CD4-positive, alpha-beta T cell (primary cell): ENCODE data around the gene GLIS1. TPM values are rescaled to one million over a fixed set of nuclear protein-coding genes. Genes with fewer than 3 reads are reported as not detected.

ENCODE experiments used
- ATAC-seq: fragments of 200-7000 bp; cut with Tn5 transposase; one replicate; pipeline ENCODE4 v1.10.0; 2022; ENCODE audit warnings: mild to moderate bottlenecking; ENCODE audit not compliant: poor library complexity
- CTCF ChIA-PET: fragments of 350-600 bp; sonication (Branson Sonifier 250); formaldehyde crosslinking; loops from one replicate; lab custom pipeline; 2021; ENCODE audit warnings: antibody characterized with exemption, inconsistent platforms; lab: Charles Lee
- POLR2A ChIA-PET: fragments of 350-600 bp; sonication (Branson Sonifier 250); formaldehyde crosslinking; loops from one replicate; lab custom pipeline; 2021; ENCODE audit warnings: antibody characterized with exemption, inconsistent platforms; lab: Charles Lee
- DNase-seq, 14 experiments: peaks; one replicate each; pipeline ENCODE4 v3.0.0-alpha.2; 2013 to 2020; ENCODE audit warnings: mixed read lengths in 2 of 14
- H3K27ac ChIP-seq, 2 donors: one replicate each; pipeline versions ENCODE4 v1.5.1 to v1.7.0; 2013; ENCODE audit warnings: low read length in 2 of 2, low read depth in 1 of 2, mild to moderate bottlenecking in 1 of 2
- H3K27me3 ChIP-seq, 2 experiments: 1 replicate in 1 of 2; 2 replicates in 1 of 2; pipeline versions ENCODE4 v1.6.1 to v1.7.0; 2013; ENCODE audit warnings: low read length in 2 of 2, control low read depth in 1 of 2, mild to moderate bottlenecking in 1 of 2, moderate library complexity in 1 of 2; ENCODE audit not compliant: insufficient read depth in 2 of 2, control insufficient read depth in 1 of 2
- H3K36me3 ChIP-seq: one replicate; pipeline ENCODE4 v1.6.1; 2013; ENCODE audit warnings: low read length, control low read depth; ENCODE audit not compliant: insufficient read depth
- H3K4me1 ChIP-seq: one replicate; pipeline ENCODE4 v1.6.1; 2013; ENCODE audit warnings: low read length, control low read depth; ENCODE audit not compliant: insufficient read depth
- H3K4me3 ChIP-seq: one replicate; pipeline ENCODE4 v1.5.1; 2013; ENCODE audit warnings: mild to moderate bottlenecking, low read length, moderate library complexity
- H3K9me3 ChIP-seq, 2 experiments: 1 replicate in 1 of 2; 2 replicates in 1 of 2; pipeline versions ENCODE4 v1.6.1 to v1.7.0; 2013; ENCODE audit warnings: low read length in 2 of 2, mild to moderate bottlenecking in 2 of 2, control low read depth in 1 of 2, moderate library complexity in 1 of 2; ENCODE audit not compliant: control insufficient read depth in 1 of 2, insufficient read depth in 1 of 2
- H3K27ac Mint-ChIP-seq: one replicate; pipeline ENCODE4 v1.8.0; 2020; ENCODE audit warnings: mixed read lengths
- H3K27me3 Mint-ChIP-seq: one replicate; pipeline ENCODE4 v1.8.0; 2021; ENCODE audit warnings: mixed read lengths
- H3K36me3 Mint-ChIP-seq: one replicate; pipeline ENCODE4 v1.8.0; 2021; ENCODE audit warnings: low read depth, mixed read lengths
- H3K4me1 Mint-ChIP-seq: one replicate; pipeline ENCODE4 v1.8.0; 2021; ENCODE audit warnings: low read depth, mixed read lengths
- H3K4me3 Mint-ChIP-seq: one replicate; pipeline ENCODE4 v1.8.0; 2020; ENCODE audit warnings: mild to moderate bottlenecking, mixed read lengths
- H3K9me3 Mint-ChIP-seq: one replicate; pipeline ENCODE4 v1.8.0; 2020; ENCODE audit warnings: mixed read lengths
- CTCF ChIP-seq: fragments of 200-600 bp; IDR thresholded peaks from one replicate; pipeline ENCODE4 v1.8.0; 2022; ENCODE audit warnings: antibody characterized with exemption, mild to moderate bottlenecking
- intact Hi-C, 2 experiments: fragments of 100-400 bp; cut with DNase I in 1 of 2; cut with micrococcal nuclease in 1 of 2; formaldehyde crosslinking; loops; one replicate each; pipeline versions ENCODE4 v1.15.1 to v1.9.0; 2023 to 2025; cut with DNase I, micrococcal nuclease
- total RNA-seq, 174 experiments: library from RNA in 2 of 174; stranded (reverse) in 2 of 174; gene quantifications; one replicate each; pipeline ENCODE4 v1.2.3 and lab custom pipeline; 2021 to 2026

The GLIS1 gene
- total RNA-seq, 2 experiments from 2014 or later, result not detected

- Histone ChIP-seq H3K36me3 (no peaks in the 10 kb centered on the region), H3K9me3 (no peaks in the 10 kb centered on the region), H3K27me3 (no peaks in the 10 kb centered on the region), H3K4me3 (no peak overlapping the region), H3K27ac (no peak overlapping the region), H3K4me1 (no peaks in the 10 kb centered on the region)
- Mint-ChIP-seq H3K27me3 (no peaks in the 10 kb centered on the region), H3K4me1 (no peaks in the 10 kb centered on the region), H3K9me3 (no peaks in the 10 kb centered on the region), H3K27ac (no peak overlapping the region), H3K36me3 (no peaks in the 10 kb centered on the region), H3K4me3 (no peak overlapping the region)
- CTCF ChIA-PET, result no interaction called here
- DNase-seq, result no peak
- no peak for TF ChIP-seq CTCF
- no peak for ATAC-seq
- intact Hi-C loops, result no loop called here
- POLR2A ChIA-PET, result no interaction called here
These were observed 231.7 kb downstream of the GLIS1 start for GRCh38 chr1:53507116-53507820.

GRCh38 chr1:53506355-53507050 is 232.5 kb downstream of the GLIS1 start:
- Mint-ChIP-seq H3K36me3 (no peaks in the 10 kb centered on the region), H3K4me3 (no peak overlapping the region), H3K9me3 (no peaks in the 10 kb centered on the region), H3K27me3 (no peaks in the 10 kb centered on the region), H3K27ac (no peak overlapping the region), H3K4me1 (no peaks in the 10 kb centered on the region)
- H3K4me1 ChIP-seq, result no peaks in the 10 kb centered on the region
- no peaks in the 10 kb centered on the region for H3K36me3 ChIP-seq
- POLR2A ChIA-PET, result no interaction called here
- ATAC-seq (no peak), DNase-seq (no peak)
- TF ChIP-seq CTCF, result no peak
- H3K27me3 ChIP-seq, result no peaks in the 10 kb centered on the region
- CTCF ChIA-PET, result no interaction called here
- no peak overlapping the region for H3K4me3 ChIP-seq
- H3K9me3 ChIP-seq, result no peaks in the 10 kb centered on the region
- intact Hi-C loops, result no loop called here
- H3K27ac ChIP-seq, result no peak overlapping the region

- CTCF ChIA-PET, result no interaction called here
- no peaks in the 10 kb centered on the region for H3K27me3 ChIP-seq
- Mint-ChIP-seq H3K4me1 (no peaks in the 10 kb centered on the region), H3K4me3 (no peak overlapping the region), H3K9me3 (no peaks in the 10 kb centered on the region), H3K36me3 (no peaks in the 10 kb centered on the region), H3K27me3 (no peaks in the 10 kb centered on the region), H3K27ac (no peak overlapping the region)
- POLR2A ChIA-PET, result no interaction called here
- ATAC-seq (no peak), DNase-seq (no peak)
- H3K4me3 ChIP-seq, result no peak overlapping the region
- H3K4me1 ChIP-seq, result no peaks in the 10 kb centered on the region
- H3K27ac ChIP-seq, result no peak overlapping the region
- intact Hi-C loops, result no loop called here
- no peaks in the 10 kb centered on the region for H3K36me3 ChIP-seq
- H3K9me3 ChIP-seq, result no peaks in the 10 kb centered on the region
- TF ChIP-seq CTCF, result no peak
These were observed 233.1 kb downstream of the GLIS1 start for GRCh38 chr1:53505891-53506290.
